Measurements from ENCODE around the gene LINC00237. TPM values are rescaled to one million over a fixed set of nuclear protein-coding genes. Genes with fewer than 3 reads are reported as not detected.
A peak's percentile ranks its signal among the peaks of the same experiment; 100 is the strongest.

Gene LINC00237
- total and polyA plus RNA-seq, 3 donors from 2014 or later: not detected

GRCh38 chr20:21075471-21075870 lies 30.7 kb downstream of the LINC00237 start:
- Histone ChIP-seq H3K36me3 (ENCODE audit: low read depth, missing control alignments) (no peaks in the 10 kb centered on the region), H3K27ac (no peak overlapping the region), H3K4me1 (no peaks in the 10 kb centered on the region), H3K9me3 (no peaks in the 10 kb centered on the region), H3K4me3 (no peak overlapping the region), H3K27me3 (no peaks in the 10 kb centered on the region)
- intact Hi-C loops (cut with DNase I; ENCODE audit: low total_unique reads): no loop called here
- DNase-seq: no peak
- TF ChIP-seq CTCF (IDR thresholded peaks at IDR 0.05) (no peak), POLR2A (IDR thresholded peaks at IDR 0.05) (no peak)
- 70 to 88% methylated on average over 6 of the region's 6 CpGs for WGBS, 2 donors

DNA sequence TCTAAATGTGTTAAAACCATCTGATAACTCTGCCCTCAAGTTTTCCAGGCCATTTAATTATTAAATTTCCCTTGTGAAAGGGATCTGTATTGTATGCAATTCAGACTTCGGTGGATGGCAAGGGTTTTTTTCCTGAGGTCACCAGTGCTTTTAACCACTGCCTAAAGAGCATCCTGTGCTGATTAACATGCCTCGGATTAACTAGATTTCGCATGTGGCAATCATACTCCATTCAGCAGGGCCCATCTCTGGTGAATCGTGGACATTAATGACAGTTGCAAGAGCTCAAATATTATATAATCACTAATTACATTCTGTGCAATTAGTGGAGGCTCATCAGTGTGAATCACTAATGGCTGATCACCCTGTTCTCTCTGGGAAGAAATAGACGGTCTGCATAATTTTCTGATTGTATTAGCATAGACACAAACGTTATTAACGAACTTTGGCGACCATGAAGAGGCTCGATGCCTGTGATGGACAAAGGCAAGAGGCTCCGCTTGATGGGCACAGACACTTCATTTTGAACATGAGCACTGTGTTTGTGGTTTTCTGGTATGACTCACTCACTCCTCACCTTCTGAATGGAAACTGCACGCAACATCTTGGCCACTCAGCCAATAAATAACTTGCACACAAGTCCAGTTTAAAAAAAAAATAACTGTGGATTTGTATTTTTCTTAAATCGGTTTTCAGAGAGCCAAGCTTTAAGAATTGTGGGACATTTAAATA lies 31.4 kb downstream of the LINC00237 start:
- H3K27me3 ChIP-seq: no peaks in the 10 kb centered on the region
- 81 to 82% methylated on average over 12 of the region's 12 CpGs for WGBS, 2 donors
- no peak overlapping the region for H3K27ac ChIP-seq
- H3K4me3 ChIP-seq: no peak overlapping the region
- no peaks in the 10 kb centered on the region for H3K4me1 ChIP-seq
- no peak for TF ChIP-seq CTCF (IDR thresholded peaks at IDR 0.05)
- TF ChIP-seq POLR2A (IDR thresholded peaks at IDR 0.05): no peak
- H3K36me3 ChIP-seq (ENCODE audit: low read depth, missing control alignments): no peaks in the 10 kb centered on the region
- no peak for DNase-seq
- intact Hi-C loops (cut with DNase I; ENCODE audit: low total_unique reads): no loop called here
- H3K9me3 ChIP-seq: no peaks in the 10 kb centered on the region

- Histone ChIP-seq H3K4me3 (no peak overlapping the region), H3K36me3 (ENCODE audit: low read depth, missing control alignments) (no peaks in the 10 kb centered on the region), H3K27ac (no peak overlapping the region), H3K27me3 (no peaks in the 10 kb centered on the region), H3K9me3 (no peaks in the 10 kb centered on the region), H3K4me1 (no peaks in the 10 kb centered on the region)
- intact Hi-C loops (cut with DNase I; ENCODE audit: low total_unique reads): no loop called here
- 68 to 87% methylated on average over 1 of the region's 1 CpG for WGBS, 2 donors
- TF ChIP-seq CTCF (IDR thresholded peaks at IDR 0.05) (no peak), POLR2A (IDR thresholded peaks at IDR 0.05) (no peak)
- DNase-seq: no peak
Observed at GRCh38 chr20:21067255-21067654, 38.9 kb downstream of the LINC00237 start.

- no peak for DNase-seq
- Histone ChIP-seq H3K4me1 (no peaks in the 10 kb centered on the region), H3K27ac (no peak overlapping the region), H3K27me3 (no peaks in the 10 kb centered on the region), H3K36me3 (ENCODE audit: low read depth, missing control alignments) (no peaks in the 10 kb centered on the region), H3K9me3 (no peaks in the 10 kb centered on the region), H3K4me3 (no peak overlapping the region)
- TF ChIP-seq CTCF (IDR thresholded peaks at IDR 0.05) (no peak), POLR2A (IDR thresholded peaks at IDR 0.05) (no peak)
- intact Hi-C loops (cut with DNase I; ENCODE audit: low total_unique reads): no loop called here
Observed at GRCh38 chr20:21064924-21065323, 41.2 kb downstream of the LINC00237 start.

DNA sequence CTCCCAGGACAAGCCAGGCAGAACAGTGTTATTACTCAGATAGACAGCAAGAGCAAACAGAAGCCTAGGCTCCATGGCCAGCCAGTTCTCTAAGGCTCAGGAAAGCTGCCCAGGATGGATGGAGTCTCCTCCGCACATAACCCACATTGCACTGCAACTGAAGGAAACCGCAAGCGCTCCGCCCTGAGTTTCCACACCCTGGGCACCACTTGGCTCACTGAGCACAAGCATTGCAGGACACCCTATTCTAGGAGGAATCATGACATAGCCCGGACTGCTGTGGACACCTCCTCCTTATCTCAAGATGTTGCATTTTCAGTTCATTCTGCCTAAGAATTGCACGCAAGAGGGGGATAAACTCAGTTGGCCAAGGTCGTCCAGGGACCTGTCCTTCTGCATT lies 42.9 kb downstream of the LINC00237 start:
- 61 to 77% methylated on average over 7 of the region's 7 CpGs for WGBS, 2 donors
- Histone ChIP-seq H3K27ac (no peak overlapping the region), H3K9me3 (no peaks in the 10 kb centered on the region), H3K4me3 (no peak overlapping the region), H3K27me3 (no peaks in the 10 kb centered on the region), H3K36me3 (ENCODE audit: low read depth, missing control alignments) (no peaks in the 10 kb centered on the region), H3K4me1 (no peaks in the 10 kb centered on the region)
- peak; percentile 16 for DNase-seq
- TF ChIP-seq CTCF (IDR thresholded peaks at IDR 0.05) (no peak), POLR2A (IDR thresholded peaks at IDR 0.05) (no peak)
- intact Hi-C loops (cut with DNase I; ENCODE audit: low total_unique reads): no loop called here
